GM12891 (cell line): ENCODE results near the gene HMG20A.

Experiments
- PAX5 ChIP-seq: IDR thresholded peaks from 2 replicates; pipeline ENCODE4 v1.6.1; 2011; ENCODE audit warnings: low read length, moderate library complexity, mild to moderate bottlenecking; ENCODE audit not compliant: insufficient read depth, severe bottlenecking
- POLR2A ChIP-seq: IDR thresholded peaks from 2 replicates; pipeline ENCODE4 v1.6.1; 2011; ENCODE audit warnings: low read depth, low read length, control low read depth
- POLR2AphosphoS5 ChIP-seq: IDR thresholded peaks from 2 replicates; pipeline ENCODE4 v1.6.1; 2011; ENCODE audit warnings: low read depth, low read length, control low read depth
- POU2F2 ChIP-seq: IDR thresholded peaks from 2 replicates; pipeline ENCODE4 v1.6.1; 2011; ENCODE audit warnings: low read depth, mild to moderate bottlenecking, control low read depth, low read length, moderate library complexity
- SPI1 ChIP-seq: IDR thresholded peaks from 2 replicates; pipeline ENCODE4 v1.6.1; 2011; ENCODE audit warnings: low read depth, low read length, control low read depth
- TAF1 ChIP-seq: IDR thresholded peaks from 2 replicates; pipeline ENCODE4 v1.6.1; 2011; ENCODE audit warnings: low read depth, low read length, control low read depth

DNA sequence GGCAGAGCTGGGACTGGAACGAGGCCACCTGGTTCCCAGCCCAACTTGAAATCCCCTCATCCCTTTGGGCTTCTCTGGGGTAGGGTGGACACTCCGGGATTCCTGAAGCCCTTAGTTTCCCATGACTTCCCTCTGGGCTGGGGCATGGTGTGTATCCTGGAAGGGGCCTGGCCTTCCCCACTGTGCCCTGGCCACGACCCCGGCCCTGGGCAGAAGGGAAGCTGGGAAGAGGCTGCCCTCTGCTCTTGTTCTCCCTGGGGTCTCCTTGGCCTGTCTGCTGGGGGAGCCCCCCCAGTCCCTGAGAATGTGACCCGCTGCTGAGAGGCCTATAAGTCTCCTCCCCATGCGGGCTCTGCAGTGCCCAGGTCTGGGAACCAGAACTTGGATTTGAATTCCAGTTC, 107.1 kb downstream of the HMG20A start:
- no peak for TF ChIP-seq POLR2AphosphoS5
- no peak for TF ChIP-seq SPI1
- TF ChIP-seq POLR2A: no peak
- no peak for TF ChIP-seq TAF1
- no peak for TF ChIP-seq POU2F2
- no peak for TF ChIP-seq PAX5
